Spleen (tissue), 11 donors: ENCODE data around the gene OLFM3. TPM values are rescaled to one million over a fixed set of nuclear protein-coding genes. Genes with fewer than 3 reads are reported as not detected.

Experiments
- DNase-seq: peaks from one replicate; pipeline ENCODE4 v3.0.0-alpha.2; 2020
- H3K27ac ChIP-seq, 8 donors: fragments of 200-600 bp; sonication (generic) in 7 of 8; 1 replicate in 4 of 8; 2 replicates in 4 of 8; pipeline versions ENCODE4 v1.5.0 to v1.8.0; 2016 to 2021; ENCODE audit warnings: inconsistent platforms in 4 of 8, mild to moderate bottlenecking in 4 of 8, moderate library complexity in 1 of 8
- H3K27me3 ChIP-seq, 7 donors: fragments of 200-600 bp; sonication (generic) in 6 of 7; replicated peaks in 1 of 7; 1 replicate in 4 of 7; 2 replicates in 3 of 7; pipeline versions ENCODE4 v1.5.0 to v1.8.0; 2016 to 2021; ENCODE audit warnings: inconsistent platforms in 3 of 7, mild to moderate bottlenecking in 1 of 7
- H3K36me3 ChIP-seq, 6 donors: fragments of 200-600 bp; sonication (generic) in 5 of 6; 1 replicate in 4 of 6; 2 replicates in 2 of 6; pipeline versions ENCODE4 v1.5.0 to v1.8.0; 2016 to 2021; ENCODE audit warnings: inconsistent platforms in 2 of 6
- H3K4me1 ChIP-seq, 6 donors: fragments of 200-600 bp; sonication (generic) in 5 of 6; 1 replicate in 3 of 6; 2 replicates in 3 of 6; pipeline versions ENCODE4 v1.5.0 to v1.8.0; 2016 to 2021; ENCODE audit warnings: inconsistent platforms in 3 of 6
- H3K4me3 ChIP-seq, 8 donors: fragments of 200-600 bp; sonication (generic) in 7 of 8; 1 replicate in 4 of 8; 2 replicates in 4 of 8; pipeline versions ENCODE4 v1.5.0 to v1.8.0; 2016 to 2021; ENCODE audit warnings: inconsistent platforms in 4 of 8, mild to moderate bottlenecking in 4 of 8, moderate library complexity in 2 of 8
- H3K9me3 ChIP-seq, 8 donors: fragments of 200-600 bp; sonication (generic) in 7 of 8; 1 replicate in 4 of 8; 2 replicates in 4 of 8; pipeline versions ENCODE4 v1.5.0 to v1.8.0; 2016 to 2021; ENCODE audit warnings: inconsistent platforms in 4 of 8
- POLR2A ChIP-seq, 3 donors: fragments of 450-650 bp; IDR thresholded peaks; one replicate each; pipeline ENCODE4 v1.5.1; 2017; ENCODE audit warnings: antibody characterized with exemption in 3 of 3, mild to moderate bottlenecking in 1 of 3
- POLR2AphosphoS5 ChIP-seq, 3 donors: sonication (generic); formaldehyde crosslinking; IDR thresholded peaks; one replicate each; pipeline ENCODE4 v1.5.1; 2017; ENCODE audit warnings: antibody characterized with exemption in 3 of 3
- WGBS, 5 donors: extraction: QIAGEN DNeasy Blood & Tissue Kit in 3 of 5; methylation state at CpG; one replicate each; pipeline versions ENCODE4 v1.1.5 to v1.1.7; 2013 to 2018; 5-methylcytosine and 5-hydroxymethylcytosine counted together
- intact Hi-C: fragments of 100-400 bp; cut with DNase I; formaldehyde crosslinking; loops from one replicate; pipeline ENCODE4 v1.15.0; 2023; ENCODE audit warnings: low total_unique reads
- polyA plus RNA-seq, 3 donors: library from polyadenylated mRNA; stranded (reverse); fragments of 200-250 nt; gene quantifications; one replicate each; pipeline ENCODE4 v1.2.1, GENCODE V29; 2013
- total RNA-seq, 7 donors: library from RNA; depleted of rRNA in 3 of 7; stranded (reverse); fragments of >200 nt in 3 of 7; fragmentation: NEBNext Ultra II Directional in 4 of 7; extraction: Animal tissue kit (Norgen Biotek cat#: 25700) in 4 of 7; gene quantifications; one replicate each; pipeline versions ENCODE4 v1.1.0 to v1.2.1, GENCODE V29; 2016 to 2021
- TF ChIP-seq, protein P1 (sequence below), 11 experiments: fragments of 200-600 bp in 7 of 11; fragments of 450-650 bp in 4 of 11; sonication (generic) in 4 of 11; IDR thresholded peaks in 8 of 11; conservative IDR thresholded peaks in 3 of 11; 1 replicate in 7 of 11; 2 replicates in 4 of 11; pipeline versions ENCODE4 v1.4.0 to v1.8.0; 2016 to 2021; ENCODE audit warnings: antibody characterized with exemption in 11 of 11, inconsistent platforms in 4 of 11, mild to moderate bottlenecking in 1 of 11
- donor health status: healthy with polysubstance abuse.
- donor health status: DM: no; HTN: no; CAD: no; lungs with moderate emphysema.
- donor health status: DM: no; HTN: no; CAD: no.
- donor health status: Bipolar disorder and iron deficiency.
- donor health status: healthy.
- donor health status: DM: no; HTN: no; CAD: no.
- donor health status: DM: yes; HTN: yes; CAD: no.

Gene OLFM3
- total and polyA plus RNA-seq, 10 donors, result not detected

DNA sequence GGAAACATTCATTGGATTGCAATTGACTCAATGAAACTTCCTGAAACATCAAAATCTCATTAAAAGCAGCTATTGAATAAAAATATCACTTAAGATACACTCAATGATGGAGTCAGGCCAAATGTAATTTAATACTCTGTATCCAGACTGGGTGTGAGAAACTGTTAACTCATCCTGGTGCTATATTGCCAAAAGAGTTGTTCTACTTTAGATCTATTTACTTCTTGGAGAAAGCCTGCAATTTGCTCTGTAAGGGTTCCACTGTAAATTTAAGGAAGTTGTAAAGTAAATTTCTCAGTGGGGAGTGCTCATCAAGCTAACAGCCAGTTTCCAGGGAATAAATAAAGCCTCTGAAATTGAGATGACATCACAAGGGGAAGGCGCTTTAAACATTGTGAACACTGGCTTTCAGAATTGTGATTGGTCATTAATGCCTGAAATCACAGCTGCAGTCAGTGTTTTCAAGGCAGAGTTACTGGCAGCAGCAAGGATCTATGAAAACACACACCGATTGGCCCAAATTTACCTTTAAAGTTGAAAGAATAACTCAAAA, 91.4 kb downstream of the OLFM3 start:
- TF ChIP-seq, protein P1, sequence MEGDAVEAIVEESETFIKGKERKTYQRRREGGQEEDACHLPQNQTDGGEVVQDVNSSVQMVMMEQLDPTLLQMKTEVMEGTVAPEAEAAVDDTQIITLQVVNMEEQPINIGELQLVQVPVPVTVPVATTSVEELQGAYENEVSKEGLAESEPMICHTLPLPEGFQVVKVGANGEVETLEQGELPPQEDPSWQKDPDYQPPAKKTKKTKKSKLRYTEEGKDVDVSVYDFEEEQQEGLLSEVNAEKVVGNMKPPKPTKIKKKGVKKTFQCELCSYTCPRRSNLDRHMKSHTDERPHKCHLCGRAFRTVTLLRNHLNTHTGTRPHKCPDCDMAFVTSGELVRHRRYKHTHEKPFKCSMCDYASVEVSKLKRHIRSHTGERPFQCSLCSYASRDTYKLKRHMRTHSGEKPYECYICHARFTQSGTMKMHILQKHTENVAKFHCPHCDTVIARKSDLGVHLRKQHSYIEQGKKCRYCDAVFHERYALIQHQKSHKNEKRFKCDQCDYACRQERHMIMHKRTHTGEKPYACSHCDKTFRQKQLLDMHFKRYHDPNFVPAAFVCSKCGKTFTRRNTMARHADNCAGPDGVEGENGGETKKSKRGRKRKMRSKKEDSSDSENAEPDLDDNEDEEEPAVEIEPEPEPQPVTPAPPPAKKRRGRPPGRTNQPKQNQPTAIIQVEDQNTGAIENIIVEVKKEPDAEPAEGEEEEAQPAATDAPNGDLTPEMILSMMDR (IDR thresholded peaks at IDR 0.05 in 8 of 11, conservative IDR thresholded peaks at IDR 0.05 in 3 of 11), result no peak
- no peak for TF ChIP-seq POLR2A (IDR thresholded peaks at IDR 0.05)
- TF ChIP-seq POLR2AphosphoS5 (IDR thresholded peaks at IDR 0.05), result no peak
- Histone ChIP-seq H3K4me1 (no peaks in the 10 kb centered on the region), H3K27me3 (no peaks in the 10 kb centered on the region), H3K27ac (no peak overlapping the region), H3K36me3 (no peaks in the 10 kb centered on the region), H3K4me3 (no peak overlapping the region), H3K9me3 (no peaks in the 10 kb centered on the region)
- no peak for DNase-seq
- intact Hi-C loops, result no loop called here
- WGBS, 5 donors, result 68 to 80% (median 73%) methylated on average over 2 of the region's 2 CpGs

DNA sequence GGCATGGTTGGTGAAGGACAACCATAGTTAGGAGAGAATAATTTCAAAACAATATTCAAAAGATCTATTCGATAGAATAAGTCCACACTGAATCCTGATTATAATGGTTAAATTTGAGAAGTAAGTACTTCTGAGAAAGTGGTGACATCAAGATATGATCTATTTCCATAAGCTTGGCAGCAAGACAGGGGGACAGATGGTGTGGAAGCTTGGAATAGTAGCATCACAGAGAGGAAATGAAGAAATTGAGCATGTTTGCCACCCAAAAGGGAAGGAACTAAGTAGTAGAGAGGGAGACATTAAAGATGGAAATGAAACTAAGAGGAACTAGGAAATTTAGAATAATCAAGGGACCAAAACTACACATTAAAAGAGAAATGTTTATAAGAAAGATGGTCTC, 94.5 kb downstream of the OLFM3 start:
- no peaks in the 10 kb centered on the region for H3K27me3 ChIP-seq
- H3K9me3 ChIP-seq, result no peaks in the 10 kb centered on the region
- 71 to 94% (median 78%) methylated on average over 1 of the region's 1 CpG for WGBS, 5 donors
- H3K36me3 ChIP-seq, result no peaks in the 10 kb centered on the region
- H3K4me1 ChIP-seq, result no peaks in the 10 kb centered on the region
- TF ChIP-seq POLR2AphosphoS5 (IDR thresholded peaks at IDR 0.05) (no peak), POLR2A (IDR thresholded peaks at IDR 0.05) (no peak)
- TF ChIP-seq, protein P1 (IDR thresholded peaks at IDR 0.05 in 8 of 11, conservative IDR thresholded peaks at IDR 0.05 in 3 of 11), result no peak
- H3K4me3 ChIP-seq, result no peak overlapping the region
- no peak for DNase-seq
- no peak overlapping the region for H3K27ac ChIP-seq
- intact Hi-C loops, result no loop called here

DNA sequence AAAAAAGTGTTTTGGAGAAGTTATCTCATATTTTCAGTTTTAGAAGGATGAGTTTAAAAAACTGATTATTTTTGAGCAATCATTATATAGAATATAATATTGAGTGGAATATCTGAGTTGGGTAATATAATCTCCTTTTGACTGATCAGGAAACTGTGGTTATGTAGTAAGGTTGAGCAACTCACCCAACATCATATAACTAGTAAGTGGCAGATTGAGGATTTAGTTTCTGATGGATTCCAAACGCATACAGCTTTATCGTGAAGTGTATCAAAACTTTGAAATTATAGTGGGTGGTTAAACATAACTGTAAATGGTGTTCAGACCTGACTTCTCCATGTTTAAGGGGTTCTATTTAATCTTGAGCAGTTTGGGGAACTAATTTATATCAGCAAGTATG, 98.6 kb downstream of the OLFM3 start:
- Histone ChIP-seq H3K27me3 (no peaks in the 10 kb centered on the region), H3K9me3 (no peaks in the 10 kb centered on the region), H3K36me3 (no peaks in the 10 kb centered on the region), H3K4me3 (no peak overlapping the region), H3K27ac (no peak overlapping the region), H3K4me1 (no peaks in the 10 kb centered on the region)
- intact Hi-C loops, result no loop called here
- no peak for DNase-seq
- 56 to 88% (median 71%) methylated on average over 2 of the region's 2 CpGs for WGBS, 5 donors
- TF ChIP-seq POLR2AphosphoS5 (IDR thresholded peaks at IDR 0.05), result no peak
- TF ChIP-seq, protein P1 (IDR thresholded peaks at IDR 0.05 in 8 of 11, conservative IDR thresholded peaks at IDR 0.05 in 3 of 11), result no peak
- TF ChIP-seq POLR2A (IDR thresholded peaks at IDR 0.05), result no peak

DNA sequence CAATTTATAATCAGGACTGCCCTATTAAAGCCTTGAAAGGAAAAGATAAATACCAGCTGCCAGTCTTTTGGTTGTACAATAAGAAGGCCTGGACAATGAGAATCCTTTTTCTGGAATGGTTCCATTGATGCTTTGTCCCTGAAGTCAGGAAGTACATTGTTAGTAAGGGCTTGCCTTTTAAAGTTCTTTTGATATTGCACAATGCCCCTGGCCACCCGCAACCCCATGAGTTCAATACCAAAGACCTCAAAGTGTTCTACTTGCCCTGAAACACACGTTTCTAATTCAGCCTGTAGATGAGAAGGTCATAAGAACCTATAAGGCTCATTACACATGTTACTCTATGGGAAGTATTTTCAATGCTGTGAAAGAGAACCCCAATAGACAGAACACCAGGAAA, 112.1 kb downstream of the OLFM3 start:
- Histone ChIP-seq H3K9me3 (peaks cover 0 to 3% (median 0%) of the 10 kb centered on the region in 8 donors), H3K4me3 (no peak overlapping the region), H3K36me3 (no peaks in the 10 kb centered on the region), H3K27ac (no peak overlapping the region), H3K27me3 (no peaks in the 10 kb centered on the region), H3K4me1 (no peaks in the 10 kb centered on the region)
- 45 to 66% (median 54%) methylated on average over 2 of the region's 2 CpGs for WGBS, 5 donors
- no peak for DNase-seq
- intact Hi-C loops, result no loop called here
- TF ChIP-seq POLR2A (IDR thresholded peaks at IDR 0.05), result no peak
- no peak for TF ChIP-seq POLR2AphosphoS5 (IDR thresholded peaks at IDR 0.05)
- TF ChIP-seq, protein P1 (IDR thresholded peaks at IDR 0.05 in 8 of 11, conservative IDR thresholded peaks at IDR 0.05 in 3 of 11), result no peak
